ENCODE results near the gene ANKRD55.

Gene ANKRD55

DNA sequence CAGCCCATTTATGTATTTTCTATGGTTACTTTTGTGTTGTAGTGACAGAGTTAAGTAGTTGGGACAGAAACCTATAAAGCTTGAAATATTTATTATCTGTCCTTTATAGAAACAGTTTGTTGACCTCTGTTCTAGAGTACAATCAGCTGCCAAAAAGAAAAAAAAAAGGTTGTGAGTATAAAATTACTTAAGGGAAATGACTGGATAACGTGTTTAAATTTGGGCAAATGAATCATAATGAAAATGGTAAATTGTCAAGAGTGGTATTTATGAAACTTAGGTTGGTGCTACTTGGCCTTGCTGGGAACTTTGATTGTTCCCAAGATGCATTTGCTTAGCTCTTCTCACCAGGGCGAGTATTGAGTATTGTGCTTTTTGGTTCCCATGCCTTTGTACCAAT, 168.1 kb downstream of the ANKRD55 start:
- DNase-seq (ENCODE audit: extremely low spot score, insufficient read length, low read depth) (no peak), FAIRE-seq (peak; percentile 73)

GRCh38 chr5:56060276-56061110, 172.6 kb downstream of the ANKRD55 start:
- peak; percentile 59 for FAIRE-seq
- no peak for DNase-seq (ENCODE audit: extremely low spot score, insufficient read length, low read depth)

GRCh38 chr5:56059854-56060253, 173.3 kb downstream of the ANKRD55 start:
- no peak for FAIRE-seq
- DNase-seq (ENCODE audit: extremely low spot score, insufficient read length, low read depth) = no peak

- FAIRE-seq = peak; percentile 88
Measured at GRCh38 chr5:56056875-56057274, 176.3 kb downstream of the ANKRD55 start.

DNA sequence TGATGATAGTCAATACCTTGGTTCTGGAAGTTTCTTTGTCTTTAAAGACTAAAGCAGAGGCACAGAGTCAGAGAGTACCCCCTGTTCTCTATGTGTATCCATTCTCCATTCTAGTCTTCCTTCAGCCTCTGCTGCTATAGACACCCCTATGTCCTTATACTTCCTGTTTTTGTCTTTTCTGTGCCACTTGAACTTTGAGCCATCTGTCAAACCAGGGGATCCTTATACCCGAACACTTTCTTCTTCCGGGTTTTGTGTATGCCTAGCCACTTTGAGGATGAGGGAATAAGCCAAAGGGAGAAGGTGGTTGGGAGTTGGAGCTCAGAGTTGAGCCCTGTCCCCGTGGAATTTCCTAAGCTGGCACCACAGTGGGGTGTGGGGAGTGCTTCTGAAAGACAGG, 177.3 kb downstream of the ANKRD55 start:
- no peak for FAIRE-seq
- DNase-seq (ENCODE audit: extremely low spot score, insufficient read length, low read depth) = no peak

More at GRCh38 chr5:56056875-56057274, 176.3 kb downstream of the ANKRD55 start:
- peak; percentile 49 for DNase-seq (ENCODE audit: extremely low spot score, insufficient read length, low read depth)

GRCh38 chr5:56055287-56055686, 177.8 kb downstream of the ANKRD55 start:
- FAIRE-seq (no peak), DNase-seq (ENCODE audit: extremely low spot score, insufficient read length, low read depth) (no peak)

GRCh38 chr5:56054666-56055065, 178.5 kb downstream of the ANKRD55 start:
- DNase-seq (ENCODE audit: extremely low spot score, insufficient read length, low read depth) (no peak), FAIRE-seq (no peak)

GRCh38 chr5:56053363-56053762, 179.8 kb downstream of the ANKRD55 start:
- FAIRE-seq (no peak), DNase-seq (ENCODE audit: extremely low spot score, insufficient read length, low read depth) (no peak)

DNA sequence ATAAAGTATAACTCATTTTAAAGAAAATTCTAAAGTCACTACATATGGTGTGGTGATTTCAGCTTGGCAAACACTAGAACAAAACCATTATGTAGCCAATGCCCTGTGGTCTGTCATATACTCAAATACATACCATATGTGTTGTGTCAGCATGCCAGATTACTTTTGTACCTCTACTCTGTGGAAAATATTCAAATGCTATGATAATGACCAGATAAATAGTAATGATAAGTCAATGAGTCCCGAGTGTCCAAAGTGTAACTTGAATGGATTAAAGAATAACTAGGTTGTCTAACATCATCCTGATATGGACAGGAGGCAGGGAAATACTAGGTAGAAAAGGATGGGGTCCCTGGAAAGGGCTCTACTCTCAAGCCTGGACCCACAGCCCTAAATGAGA, 180.4 kb downstream of the ANKRD55 start:
- DNase-seq (ENCODE audit: extremely low spot score, insufficient read length, low read depth) (no peak), FAIRE-seq (no peak)

- FAIRE-seq = peak; percentile 64
Measured at GRCh38 chr5:56050551-56051255, 182.4 kb downstream of the ANKRD55 start.

More at GRCh38 chr5:56050551-56051255, 182.4 kb downstream of the ANKRD55 start:
- DNase-seq (ENCODE audit: extremely low spot score, insufficient read length, low read depth) = no peak
